MM.1S (cell line): ENCODE measurements around the gene MPG.
"Not testable (repeated sequence)": the region's sequence is repeated elsewhere in the genome, so short reads cannot be mapped to it uniquely, and the experiment has no call there.

Experiments used
- DNase-seq: peaks from one replicate; pipeline ENCODE4 v3.0.0-alpha.2; 2015
- H2AFZ ChIP-seq: fragments of 300-600 bp; sonication (generic); 2 replicates; pipeline ENCODE4 v1.6.0; 2016; ENCODE audit warnings: antibody characterized with exemption, low read length
- H3F3A ChIP-seq: fragments of 300-600 bp; sonication (generic); 2 replicates; pipeline ENCODE4 v1.6.1; 2016; ENCODE audit warnings: mild to moderate bottlenecking, antibody characterized with exemption, low read length, moderate library complexity, mixed read lengths; ENCODE audit not compliant: insufficient read depth
- H3K27ac ChIP-seq: fragments of 300-600 bp; sonication (generic); 2 replicates; pipeline ENCODE4 v1.5.1; 2016; ENCODE audit warnings: mild to moderate bottlenecking, low read length
- H3K27me3 ChIP-seq: fragments of 300-600 bp; sonication (generic); replicated peaks from 2 replicates; pipeline ENCODE4 v1.6.0; 2016; ENCODE audit warnings: low read length; ENCODE audit not compliant: insufficient read depth
- H3K36me3 ChIP-seq: fragments of 300-600 bp; sonication (generic); replicated peaks from 2 replicates; pipeline ENCODE4 v1.6.1; 2016; ENCODE audit warnings: mild to moderate bottlenecking, low read length, mixed read lengths; ENCODE audit not compliant: insufficient read depth
- H3K4me1 ChIP-seq: fragments of 300-600 bp; sonication (generic); 2 replicates; pipeline ENCODE4 v1.6.1; 2016; ENCODE audit warnings: low read length, mixed read lengths
- H3K4me2 ChIP-seq: fragments of 300-600 bp; sonication (generic); 2 replicates; pipeline ENCODE4 v1.6.0; 2016; ENCODE audit warnings: low read depth, low read length
- H3K4me3 ChIP-seq: fragments of 300-600 bp; sonication (generic); 2 replicates; pipeline ENCODE4 v1.5.1; 2016; ENCODE audit warnings: low read length, mixed read lengths
- H3K79me2 ChIP-seq: fragments of 300-600 bp; sonication (generic); 2 replicates; pipeline ENCODE4 v1.6.1; 2016; ENCODE audit warnings: mixed run types, low read length, mixed read lengths
- H3K9ac ChIP-seq: fragments of 300-600 bp; sonication (generic); 2 replicates; pipeline ENCODE4 v1.6.1; 2016; ENCODE audit warnings: low read length, mixed read lengths
- H3K9me2 ChIP-seq: fragments of 300-600 bp; sonication (generic); replicated peaks from 2 replicates; pipeline ENCODE4 v1.6.1; 2016; ENCODE audit warnings: mild to moderate bottlenecking, low read length, mixed read lengths; ENCODE audit not compliant: insufficient read depth
- H3K9me3 ChIP-seq: fragments of 300-600 bp; sonication (generic); replicated peaks from 2 replicates; pipeline ENCODE4 v1.6.1; 2016; ENCODE audit warnings: mild to moderate bottlenecking, low read length, mixed read lengths; ENCODE audit not compliant: insufficient read depth
- H4K20me1 ChIP-seq: fragments of 300-600 bp; sonication (generic); 2 replicates; pipeline ENCODE4 v1.6.1; 2016; ENCODE audit warnings: mild to moderate bottlenecking, low read length, moderate library complexity, mixed read lengths; ENCODE audit not compliant: insufficient read depth
- EZH2 ChIP-seq: fragments of 300-600 bp; sonication (generic); optimal IDR thresholded peaks from 2 replicates; pipeline ENCODE3; 2017; ENCODE audit warnings: low read depth, mild to moderate bottlenecking, antibody characterized with exemption, low read length, mixed read lengths
- EZH2phosphoT487 ChIP-seq: fragments of 300-600 bp; sonication (generic); IDR thresholded peaks from 2 replicates; pipeline ENCODE4 v1.6.1; 2018; ENCODE audit warnings: antibody characterized with exemption, low read length
- TF ChIP-seq, protein P1 (sequence below): fragments of 300-600 bp; sonication (generic); IDR thresholded peaks from 2 replicates; pipeline ENCODE4 v1.5.1; 2016; ENCODE audit warnings: antibody characterized with exemption, low read length, mixed read lengths

MPG gene

GRCh38 chr16:42691-43090 is 35.3 kb upstream of the MPG start:
- no peak overlapping the region for H3K27ac ChIP-seq
- no peak for TF ChIP-seq EZH2
- H3K9me2 ChIP-seq = no peaks in the 10 kb centered on the region
- H3K4me3 ChIP-seq = no peak overlapping the region
- peaks cover 22% of the 10 kb centered on the region for H3K4me1 ChIP-seq
- H2AFZ ChIP-seq = no peak overlapping the region
- no peak overlapping the region for H3K9ac ChIP-seq
- H3K79me2 ChIP-seq = peaks cover 33% of the 10 kb centered on the region
- no peak overlapping the region for H3K4me2 ChIP-seq
- DNase-seq = no peak
- no peaks in the 10 kb centered on the region for H4K20me1 ChIP-seq
- no peaks in the 10 kb centered on the region; the same call in 1 of the 2 replicates for H3K36me3 ChIP-seq
- peaks cover 18% of the 10 kb centered on the region for H3F3A ChIP-seq
- H3K27me3 ChIP-seq = no peaks in the 10 kb centered on the region
- H3K9me3 ChIP-seq = no peaks in the 10 kb centered on the region

DNA sequence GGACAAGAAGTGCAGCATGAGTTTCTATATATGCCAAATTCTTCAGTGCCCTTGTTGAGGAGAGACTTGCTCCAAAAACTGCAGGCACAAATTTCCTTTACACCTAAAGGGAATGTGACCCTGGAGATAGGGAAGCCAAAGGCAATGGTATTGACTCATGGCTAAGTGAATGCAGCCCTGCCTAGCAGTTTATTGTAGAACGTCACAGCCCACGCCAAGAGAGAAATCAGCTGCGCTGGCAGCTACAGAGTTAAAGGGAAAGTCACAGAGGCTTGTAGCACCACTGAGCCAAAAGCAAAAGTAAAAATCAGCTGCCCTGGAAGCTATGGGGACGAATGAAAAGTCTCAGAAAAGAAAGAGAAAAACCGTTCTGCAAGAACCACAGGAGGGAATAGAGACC is 34.7 kb upstream of the MPG start:
- Histone ChIP-seq H2AFZ (no peak overlapping the region), H3F3A (peaks cover 18% of the 10 kb centered on the region), H3K27ac (no peak overlapping the region), H3K9me3 (no peaks in the 10 kb centered on the region), H4K20me1 (no peaks in the 10 kb centered on the region), H3K27me3 (no peaks in the 10 kb centered on the region), H3K79me2 (peaks cover 36% of the 10 kb centered on the region), H3K4me1 (peaks cover 18% of the 10 kb centered on the region), H3K9ac (no peak overlapping the region), H3K4me2 (no peak overlapping the region), H3K4me3 (no peak overlapping the region), H3K36me3 (no peaks in the 10 kb centered on the region; the same call in 1 of the 2 replicates), H3K9me2 (no peaks in the 10 kb centered on the region)
- no peak for DNase-seq
- TF ChIP-seq, protein P1, sequence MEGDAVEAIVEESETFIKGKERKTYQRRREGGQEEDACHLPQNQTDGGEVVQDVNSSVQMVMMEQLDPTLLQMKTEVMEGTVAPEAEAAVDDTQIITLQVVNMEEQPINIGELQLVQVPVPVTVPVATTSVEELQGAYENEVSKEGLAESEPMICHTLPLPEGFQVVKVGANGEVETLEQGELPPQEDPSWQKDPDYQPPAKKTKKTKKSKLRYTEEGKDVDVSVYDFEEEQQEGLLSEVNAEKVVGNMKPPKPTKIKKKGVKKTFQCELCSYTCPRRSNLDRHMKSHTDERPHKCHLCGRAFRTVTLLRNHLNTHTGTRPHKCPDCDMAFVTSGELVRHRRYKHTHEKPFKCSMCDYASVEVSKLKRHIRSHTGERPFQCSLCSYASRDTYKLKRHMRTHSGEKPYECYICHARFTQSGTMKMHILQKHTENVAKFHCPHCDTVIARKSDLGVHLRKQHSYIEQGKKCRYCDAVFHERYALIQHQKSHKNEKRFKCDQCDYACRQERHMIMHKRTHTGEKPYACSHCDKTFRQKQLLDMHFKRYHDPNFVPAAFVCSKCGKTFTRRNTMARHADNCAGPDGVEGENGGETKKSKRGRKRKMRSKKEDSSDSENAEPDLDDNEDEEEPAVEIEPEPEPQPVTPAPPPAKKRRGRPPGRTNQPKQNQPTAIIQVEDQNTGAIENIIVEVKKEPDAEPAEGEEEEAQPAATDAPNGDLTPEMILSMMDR = no peak
- no peak for TF ChIP-seq EZH2
- no peak for TF ChIP-seq EZH2phosphoT487

DNA sequence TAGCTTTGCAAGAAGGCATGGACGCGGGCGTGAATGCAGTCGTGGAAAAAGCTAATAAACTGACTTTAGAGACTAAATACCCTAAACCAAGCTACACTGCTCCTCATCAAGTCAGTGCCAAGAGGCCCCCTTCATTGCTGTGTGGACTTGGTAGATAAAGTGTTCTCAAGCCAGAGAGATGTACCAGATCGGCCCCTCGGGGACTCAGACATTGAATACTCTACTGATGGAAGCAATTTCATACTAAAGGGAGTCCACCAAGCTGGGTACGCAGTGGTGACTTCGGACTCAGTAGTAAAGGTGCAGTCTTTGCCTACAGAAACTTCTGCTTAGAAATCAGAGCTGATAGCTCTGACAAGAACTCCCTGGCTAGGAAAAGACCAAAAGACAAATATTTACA is 33.4 kb upstream of the MPG start:
- H4K20me1 ChIP-seq = no peaks in the 10 kb centered on the region

DNA sequence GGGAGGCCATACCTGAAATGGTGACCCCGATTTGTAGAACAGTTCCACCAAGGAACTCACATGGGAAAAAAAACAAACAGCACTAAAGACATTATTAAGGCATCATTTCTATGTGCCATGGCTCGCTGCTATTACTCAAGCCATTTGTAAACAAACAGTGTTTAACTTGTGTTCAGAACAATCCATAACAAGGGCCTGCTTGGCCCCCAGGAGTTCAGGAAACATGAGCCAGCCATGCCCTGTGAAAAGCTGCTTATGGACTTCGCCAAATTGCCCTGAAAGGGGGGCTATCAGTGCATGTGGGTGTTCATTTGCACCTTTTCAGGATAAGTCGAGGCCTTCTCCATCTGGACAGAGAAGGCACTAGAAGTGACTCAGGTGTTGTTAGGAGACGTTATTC is 32.6 kb upstream of the MPG start:
- H3K9me2 ChIP-seq = no peaks in the 10 kb centered on the region
- peaks cover 4% of the 10 kb centered on the region; the same call in 1 of the 2 replicates for H3F3A ChIP-seq
- H3K27me3 ChIP-seq = no peaks in the 10 kb centered on the region
- H3K4me2 ChIP-seq = no peak overlapping the region
- no peak for TF ChIP-seq EZH2
- TF ChIP-seq, protein P1 = no peak
- TF ChIP-seq EZH2phosphoT487 = no peak
- H4K20me1 ChIP-seq = no peaks in the 10 kb centered on the region
- DNase-seq = no peak
- H3K4me3 ChIP-seq = no peak overlapping the region
- H3K36me3 ChIP-seq = no peaks in the 10 kb centered on the region; the same call in 1 of the 2 replicates
- no peaks in the 10 kb centered on the region for H3K4me1 ChIP-seq
- no peaks in the 10 kb centered on the region for H3K9me3 ChIP-seq
- no peak overlapping the region for H2AFZ ChIP-seq
- H3K79me2 ChIP-seq = peaks cover 51% of the 10 kb centered on the region
- H3K27ac ChIP-seq = no peak overlapping the region
- no peak overlapping the region for H3K9ac ChIP-seq

More for the DNA sequence above, 33.4 kb upstream of the MPG start:
- H3K4me3 ChIP-seq = no peak overlapping the region
- H3K27me3 ChIP-seq = no peaks in the 10 kb centered on the region
- H3K9ac ChIP-seq = no peak overlapping the region
- H3K9me3 ChIP-seq = no peaks in the 10 kb centered on the region
- peaks cover 4% of the 10 kb centered on the region; the same call in 1 of the 2 replicates for H3K4me1 ChIP-seq
- no peaks in the 10 kb centered on the region; the same call in 1 of the 2 replicates for H3K36me3 ChIP-seq
- H3K27ac ChIP-seq = no peak overlapping the region
- TF ChIP-seq, protein P1 = no peak
- no peak for TF ChIP-seq EZH2
- TF ChIP-seq EZH2phosphoT487 = no peak
- H3K4me2 ChIP-seq = no peak overlapping the region
- no peaks in the 10 kb centered on the region for H3K9me2 ChIP-seq
- H3F3A ChIP-seq = peaks cover 11% of the 10 kb centered on the region
- H3K79me2 ChIP-seq = peaks cover 44% of the 10 kb centered on the region
- no peak for DNase-seq
- H2AFZ ChIP-seq = no peak overlapping the region

- H4K20me1 ChIP-seq, H3K4me1 ChIP-seq, H2AFZ ChIP-seq, H3K36me3 ChIP-seq, H3K9ac ChIP-seq, H3K27me3 ChIP-seq, H3K4me2 ChIP-seq, H3K27ac ChIP-seq, H3K9me3 ChIP-seq, H3K4me3 ChIP-seq, H3F3A ChIP-seq, H3K9me2 ChIP-seq, DNase-seq: not testable (repeated sequence)
- H3K79me2 ChIP-seq = peaks cover 61% of the 10 kb centered on the region
These were observed 31.5 kb upstream of the MPG start for GRCh38 chr16:46510-46909.
